H1 (cell line): ENCODE results near the gene RAD18. TPM values are rescaled to one million over a fixed set of nuclear protein-coding genes. Genes with fewer than 3 reads are reported as not detected.

Experiments used
- CTCF ChIA-PET: fragments of 300-600 bp; sonication (Branson Sonifier 250); formaldehyde crosslinking; loops from one replicate; lab custom pipeline; 2021; ENCODE audit not compliant: partially characterized antibody; lab: Charles Lee
- POLR2A ChIA-PET: fragments of 300-600 bp; sonication (Branson Sonifier 250); formaldehyde crosslinking; loops from one replicate; lab custom pipeline; 2021; ENCODE audit warnings: inconsistent platforms; ENCODE audit not compliant: partially characterized antibody; lab: Charles Lee
- DNase-seq, 2 experiments: peaks; one replicate each; pipeline versions ENCODE4 v3.0.0 to v3.0.0-alpha.2; 2010 to 2022; ENCODE audit warnings: low spot score in 2 of 2, low read depth in 1 of 2, mixed read lengths in 1 of 2
- FAIRE-seq: peaks from 2 replicates; lab custom pipeline; 2011; peaks lifted over from hg19 to GRCh38; lab: Jason Lieb, UNC
- H2AFZ ChIP-seq: 2 replicates; pipeline ENCODE4 v1.8.1; 2012; ENCODE audit warnings: low read length, inconsistent platforms
- H2AK5ac ChIP-seq: 2 replicates; pipeline ENCODE4 v1.6.1; 2013; ENCODE audit warnings: low read depth, low read length
- H2BK120ac ChIP-seq: replicated peaks from 2 replicates; pipeline ENCODE3; 2013; ENCODE audit warnings: low read depth, low read length, inconsistent platforms
- H2BK12ac ChIP-seq: 2 replicates; pipeline ENCODE4 v1.6.1; 2013; ENCODE audit warnings: low read depth, low read length
- H2BK15ac ChIP-seq: 2 replicates; pipeline ENCODE4 v1.6.1; 2013; ENCODE audit warnings: low read length
- H2BK20ac ChIP-seq: 2 replicates; pipeline ENCODE4 v1.6.1; 2013; ENCODE audit warnings: low read length
- H2BK5ac ChIP-seq: 2 replicates; pipeline ENCODE4 v1.6.1; 2013; ENCODE audit warnings: low read depth, low read length
- H3K14ac ChIP-seq: 2 replicates; pipeline ENCODE4 v1.6.1; 2013; ENCODE audit warnings: inconsistent platforms; ENCODE audit not compliant: insufficient read length
- H3K18ac ChIP-seq: 2 replicates; pipeline ENCODE4 v1.6.1; 2013; ENCODE audit warnings: low read length; ENCODE audit errors: extremely low read depth
- H3K23ac ChIP-seq: 2 replicates; pipeline ENCODE4 v1.6.1; 2013; ENCODE audit warnings: inconsistent platforms; ENCODE audit not compliant: insufficient read length
- H3K23me2 ChIP-seq: 2 replicates; pipeline ENCODE4 v1.6.1; 2013; ENCODE audit warnings: low read depth, low read length
- H3K27ac ChIP-seq: 2 replicates; pipeline ENCODE4 v1.6.1; 2011; ENCODE audit warnings: low read depth, low read length, inconsistent platforms
- H3K27me3 ChIP-seq, 4 experiments: replicated peaks in 1 of 4; 1 replicate in 1 of 4; 2 replicates in 3 of 4; pipeline versions ENCODE4 v1.6.1 to v1.8.1; 2011 to 2013; ENCODE audit warnings: low read length in 3 of 4, mild to moderate bottlenecking in 3 of 4, inconsistent platforms in 2 of 4, mixed read lengths in 2 of 4, moderate library complexity in 1 of 4; ENCODE audit not compliant: control insufficient read depth in 3 of 4, insufficient read depth in 3 of 4; ENCODE audit errors: extremely low read depth in 1 of 4
- H3K36me3 ChIP-seq, 4 experiments: 2 replicates each; pipeline versions ENCODE4 v1.6.1 to v1.8.1; 2011 to 2013; ENCODE audit warnings: mild to moderate bottlenecking in 4 of 4, low read length in 3 of 4, moderate library complexity in 2 of 4, control low read depth in 1 of 4, inconsistent platforms in 1 of 4; ENCODE audit not compliant: insufficient read depth in 4 of 4, control insufficient read depth in 2 of 4
- H3K4ac ChIP-seq: replicated peaks from 2 replicates; pipeline ENCODE3; 2013; ENCODE audit warnings: low read length, low read depth, mixed read lengths, inconsistent platforms; ENCODE audit not compliant: insufficient read length
- H3K4me1 ChIP-seq, 4 experiments: replicated peaks in 1 of 4; 1 replicate in 1 of 4; 2 replicates in 3 of 4; pipeline versions ENCODE4 v1.6.1 to v1.8.1; 2011 to 2013; ENCODE audit warnings: low read length in 3 of 4, inconsistent platforms in 2 of 4, mixed read lengths in 1 of 4; ENCODE audit not compliant: insufficient read depth in 4 of 4, control insufficient read depth in 3 of 4
- H3K4me2 ChIP-seq, 2 experiments: 2 replicates each; pipeline versions ENCODE4 v1.6.1 to v1.8.1; 2011 to 2013; ENCODE audit warnings: low read depth in 2 of 2, low read length in 2 of 2, control low read depth in 1 of 2, inconsistent platforms in 1 of 2, mild to moderate bottlenecking in 1 of 2; ENCODE audit not compliant: insufficient read depth in 1 of 2
- H3K4me3 ChIP-seq, 4 experiments: fragments of 200-600, 300-600 bp in 1 of 4; sonication (generic), shearing (Covaris generic), sonication (Bioruptor Twin) in 1 of 4; 2 replicates each; pipeline versions ENCODE4 v1.5.1 to v1.8.1; 2011 to 2016; ENCODE audit warnings: low read length in 4 of 4, low read depth in 3 of 4, control low read depth in 2 of 4, inconsistent platforms in 2 of 4, mild to moderate bottlenecking in 2 of 4, mixed read lengths in 1 of 4, moderate library complexity in 1 of 4; ENCODE audit not compliant: insufficient read depth in 2 of 4; ENCODE audit errors: extremely low read depth in 1 of 4
- H3K56ac ChIP-seq: replicated peaks from 2 replicates; pipeline ENCODE3; 2013; ENCODE audit warnings: low read depth, mild to moderate bottlenecking, mixed read lengths, low read length, inconsistent platforms; ENCODE audit not compliant: insufficient read length
- H3K79me1 ChIP-seq: 2 replicates; pipeline ENCODE4 v1.6.1; 2013; ENCODE audit warnings: low read depth, low read length, control low read depth
- H3K79me2 ChIP-seq, 2 experiments: 2 replicates each; pipeline versions ENCODE4 v1.6.1 to v1.8.1; 2012 to 2013; ENCODE audit warnings: low read length in 2 of 2, mild to moderate bottlenecking in 2 of 2, inconsistent platforms in 1 of 2; ENCODE audit not compliant: insufficient read depth in 2 of 2, control insufficient read depth in 1 of 2
- H3K9ac ChIP-seq, 4 experiments: replicated peaks in 1 of 4; 1 replicate in 1 of 4; 2 replicates in 3 of 4; pipeline versions ENCODE4 v1.6.1 to v1.8.1; 2011 to 2013; ENCODE audit warnings: low read depth in 3 of 4, low read length in 3 of 4, control low read depth in 2 of 4, mild to moderate bottlenecking in 2 of 4, moderate library complexity in 2 of 4, inconsistent platforms in 1 of 4; ENCODE audit errors: extremely low read depth in 1 of 4
- H3K9me3 ChIP-seq, 2 experiments: 2 replicates each; pipeline versions ENCODE4 v1.6.1 to v1.8.1; 2012 to 2013; ENCODE audit warnings: mild to moderate bottlenecking in 2 of 2, moderate library complexity in 2 of 2, control low read depth in 1 of 2, inconsistent platforms in 1 of 2, low read depth in 1 of 2, low read length in 1 of 2, mixed read lengths in 1 of 2; ENCODE audit not compliant: insufficient read depth in 2 of 2
- H4K20me1 ChIP-seq, 2 experiments: replicated peaks in 1 of 2; 2 replicates each; pipeline versions ENCODE3 to v1.8.1; 2011 to 2013; ENCODE audit warnings: inconsistent platforms in 2 of 2, low read length in 2 of 2, mild to moderate bottlenecking in 1 of 2; ENCODE audit not compliant: insufficient read depth in 2 of 2, control insufficient read depth in 1 of 2
- H4K5ac ChIP-seq: 2 replicates; pipeline ENCODE4 v1.6.1; 2013; ENCODE audit warnings: low read length, low read depth, mixed read lengths, inconsistent platforms; ENCODE audit not compliant: insufficient read length
- H4K8ac ChIP-seq: 2 replicates; pipeline ENCODE4 v1.8.0; 2013; ENCODE audit warnings: mild to moderate bottlenecking, moderate library complexity, low read length, inconsistent platforms; ENCODE audit not compliant: insufficient read depth; ENCODE audit errors: extremely low read depth
- H4K91ac ChIP-seq: replicated peaks from 2 replicates; pipeline ENCODE3; 2013; ENCODE audit warnings: low read length, mixed read lengths, inconsistent platforms; ENCODE audit not compliant: insufficient read length
- BCL11A ChIP-seq, 2 experiments: IDR thresholded peaks; one replicate each; pipeline ENCODE4 v1.6.1; 2011; ENCODE audit warnings: low read depth in 2 of 2, low read length in 2 of 2, mild to moderate bottlenecking in 2 of 2
- BRCA1 ChIP-seq: IDR thresholded peaks from 2 replicates; pipeline ENCODE4 v1.6.1; 2012; ENCODE audit warnings: low read depth, low read length, improper control_type of control experiment
- CHD2 ChIP-seq: IDR thresholded peaks from 2 replicates; pipeline ENCODE4 v1.6.1; 2012; ENCODE audit warnings: low read length, improper control_type of control experiment
- CREB1 ChIP-seq: IDR thresholded peaks from 2 replicates; pipeline ENCODE4 v1.6.1; 2012; ENCODE audit warnings: inconsistent platforms
- EGR1 ChIP-seq: IDR thresholded peaks from 2 replicates; pipeline ENCODE4 v1.6.1; 2011; ENCODE audit warnings: low read depth, low read length, borderline replicate concordance
- GABPA ChIP-seq: IDR thresholded peaks from 2 replicates; pipeline ENCODE4 v1.6.1; 2011; ENCODE audit warnings: mild to moderate bottlenecking, low read length, moderate library complexity, borderline replicate concordance; ENCODE audit not compliant: insufficient read depth
- KDM1A ChIP-seq: fragments of 200-600, 300-600 bp; sonication (generic); IDR thresholded peaks from 2 replicates; pipeline ENCODE4 v1.7.1; 2016; ENCODE audit warnings: mild to moderate bottlenecking, low read length, borderline replicate concordance
- MAFK ChIP-seq: IDR thresholded peaks from 2 replicates; pipeline ENCODE4 v1.6.1; 2012; ENCODE audit warnings: low read depth, mild to moderate bottlenecking, improper control_type of control experiment, low read length
- POU5F1 ChIP-seq: IDR thresholded peaks from 2 replicates; pipeline ENCODE4 v1.6.1; 2011; ENCODE audit warnings: low read depth, mild to moderate bottlenecking, low read length, moderate library complexity
- RAD21 ChIP-seq, 2 experiments: IDR thresholded peaks in 1 of 2; conservative IDR thresholded peaks in 1 of 2; 2 replicates each; pipeline ENCODE4 v1.6.1; 2011; ENCODE audit warnings: low read depth in 2 of 2, low read length in 2 of 2, improper control_type of control experiment in 1 of 2, inconsistent platforms in 1 of 2, mild to moderate bottlenecking in 1 of 2, moderate library complexity in 1 of 2
- SIRT6 ChIP-seq: IDR thresholded peaks from one replicate; pipeline ENCODE4 v1.7.1; 2012; ENCODE audit warnings: low read length, inconsistent platforms
- SP1 ChIP-seq: IDR thresholded peaks from 2 replicates; pipeline ENCODE4 v1.6.1; 2011; ENCODE audit warnings: low read depth, low read length
- TBP ChIP-seq: IDR thresholded peaks from 2 replicates; pipeline ENCODE4 v1.6.1; 2011; ENCODE audit warnings: low read depth, low read length, improper control_type of control experiment
- WGBS, 2 experiments: shearing (Covaris generic) in 1 of 2; methylation state at CpG; one replicate each; pipeline versions ENCODE4 v1.1.6 to v1.1.7; 2013 to 2015; ENCODE audit warnings: low lambda C conversion rate in 2 of 2, mixed read lengths in 2 of 2, inconsistent platforms in 1 of 2, low coverage in 1 of 2, missing lambda C conversion rate in 1 of 2; ENCODE audit not compliant: insufficient replicate concordance in 2 of 2, insufficient coverage in 1 of 2, insufficient read length in 1 of 2; ENCODE audit errors: extremely low coverage in 1 of 2, missing lambda C conversion rate in 1 of 2; 5-methylcytosine and 5-hydroxymethylcytosine counted together
- polyA plus RNA-seq, 7 experiments: library from polyadenylated mRNA; depleted of rRNA in 3 of 7; stranded (reverse) in 5 of 7; unstranded in 2 of 7; fragments of >200 nt in 5 of 7; fragments of 200-250 nt in 2 of 7; gene quantifications; 1 replicate in 5 of 7; 2 replicates in 1 of 7; 4 replicates in 1 of 7; pipeline versions ENCODE4 v1.2.1 to v1.2.3, GENCODE V29; 2011 to 2013; ENCODE audit warnings: missing spikeins in 2 of 7, mixed read lengths in 2 of 7
- total RNA-seq: library from RNA; stranded (reverse); fragmentation: NEBNext Ultra II Directional; extraction: Animal tissue kit (Norgen Biotek cat#: 25700); gene quantifications from 2 replicates; pipeline ENCODE4 v1.2.1, GENCODE V29; 2021
- TF ChIP-seq, protein P1 (sequence below): IDR thresholded peaks from 2 replicates; pipeline ENCODE4 v1.6.1; 2012; ENCODE audit warnings: inconsistent platforms
- TF ChIP-seq, protein P2 (sequence below): IDR thresholded peaks from 2 replicates; pipeline ENCODE4 v1.6.1; 2011; ENCODE audit warnings: low read depth, mild to moderate bottlenecking, low read length; ENCODE audit not compliant: insufficient read depth

The RAD18 gene
- total and polyA plus RNA-seq, 2 of the 8 experiments (the other 6 are each of a cell fraction or from before 2014, with no cell fraction given), result 13.0 to 23.2 TPM

- Histone ChIP-seq H3K79me1 (no peaks in the 10 kb centered on the region), H4K5ac (no peak overlapping the region)
- TF ChIP-seq, protein P1, sequence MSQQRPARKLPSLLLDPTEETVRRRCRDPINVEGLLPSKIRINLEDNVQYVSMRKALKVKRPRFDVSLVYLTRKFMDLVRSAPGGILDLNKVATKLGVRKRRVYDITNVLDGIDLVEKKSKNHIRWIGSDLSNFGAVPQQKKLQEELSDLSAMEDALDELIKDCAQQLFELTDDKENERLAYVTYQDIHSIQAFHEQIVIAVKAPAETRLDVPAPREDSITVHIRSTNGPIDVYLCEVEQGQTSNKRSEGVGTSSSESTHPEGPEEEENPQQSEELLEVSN, result no peak
- no peak for TF ChIP-seq CREB1
- no peak for TF ChIP-seq SP1
- TF ChIP-seq SIRT6, result no peak
- no peak for TF ChIP-seq CHD2
- TF ChIP-seq GABPA, result no peak
- no peak for TF ChIP-seq BCL11A (IDR thresholded peaks at IDR 0.05; ENCODE audit: low read depth in 2 of 2, low read length in 2 of 2)
- no peak for TF ChIP-seq MAFK
- no peak for TF ChIP-seq EGR1
- TF ChIP-seq BRCA1, result no peak
- no peak for TF ChIP-seq KDM1A
- no peak for TF ChIP-seq RAD21 (IDR thresholded peaks at IDR 0.05 in 1 of 2, conservative IDR thresholded peaks at IDR 0.05 in 1 of 2; ENCODE audit: low read depth in 2 of 2, low read length in 2 of 2)
- no peak for TF ChIP-seq POU5F1
- no peak for TF ChIP-seq TBP
- TF ChIP-seq, protein P2, sequence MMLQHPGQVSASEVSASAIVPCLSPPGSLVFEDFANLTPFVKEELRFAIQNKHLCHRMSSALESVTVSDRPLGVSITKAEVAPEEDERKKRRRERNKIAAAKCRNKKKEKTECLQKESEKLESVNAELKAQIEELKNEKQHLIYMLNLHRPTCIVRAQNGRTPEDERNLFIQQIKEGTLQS, result no peak
Observed at GRCh38 chr3:8932507-8932906, 30.8 kb downstream of the RAD18 start.

More at GRCh38 chr3:8932507-8932906, 30.8 kb downstream of the RAD18 start:
- H3K18ac ChIP-seq, result no peak overlapping the region
- 97% methylated on average over 2 of the region's 2 CpGs; no CpG with 5 or more reads in 1 of the 2 experiments for WGBS, 2 experiments
- CTCF ChIA-PET, result no interaction called here
- no peak overlapping the region for H4K8ac ChIP-seq
- no peaks in the 10 kb centered on the region for H3K9me3 ChIP-seq
- no peak overlapping the region for H3K56ac ChIP-seq
- no peak overlapping the region for H2BK15ac ChIP-seq
- H3K4me2 ChIP-seq, result no peak overlapping the region
- H2BK5ac ChIP-seq, result no peak overlapping the region
- H2BK20ac ChIP-seq, result no peak overlapping the region
- H3K4me1 ChIP-seq, result no peaks in the 10 kb centered on the region
- H3K27ac ChIP-seq, result no peak overlapping the region
- no peaks in the 10 kb centered on the region for H3K27me3 ChIP-seq
- H3K4me3 ChIP-seq, result no peak overlapping the region
- no peaks in the 10 kb centered on the region for H3K23me2 ChIP-seq
- no peak overlapping the region for H3K14ac ChIP-seq
- POLR2A ChIA-PET, result no interaction called here
- H4K20me1 ChIP-seq, result peaks cover 0 to 3% of the 10 kb centered on the region in 2 experiments
- H3K79me2 ChIP-seq, result no peaks in the 10 kb centered on the region
- DNase-seq, result no peak
- no peak for FAIRE-seq
- no peak overlapping the region for H2AK5ac ChIP-seq
- no peak overlapping the region for H2AFZ ChIP-seq
- H3K23ac ChIP-seq, result no peak overlapping the region
- no peak overlapping the region for H2BK12ac ChIP-seq
- H3K36me3 ChIP-seq, result peaks cover 0 to 6% (median 1%) of the 10 kb centered on the region in 4 experiments; a peak in 2 of 8 replicates
- no peak overlapping the region for H3K9ac ChIP-seq
- no peak overlapping the region for H3K4ac ChIP-seq
- no peak overlapping the region for H4K91ac ChIP-seq
- H2BK120ac ChIP-seq, result no peak overlapping the region
